Limb (tissue), 2 donors: ENCODE data around the gene MYL12A.

ENCODE experiments used
- DNase-seq, 2 donors: peaks; one replicate each; pipeline ENCODE4 v3.0.0-alpha.2; 2016; ENCODE audit errors: extremely low spot score in 2 of 2

MYL12A gene

DNA sequence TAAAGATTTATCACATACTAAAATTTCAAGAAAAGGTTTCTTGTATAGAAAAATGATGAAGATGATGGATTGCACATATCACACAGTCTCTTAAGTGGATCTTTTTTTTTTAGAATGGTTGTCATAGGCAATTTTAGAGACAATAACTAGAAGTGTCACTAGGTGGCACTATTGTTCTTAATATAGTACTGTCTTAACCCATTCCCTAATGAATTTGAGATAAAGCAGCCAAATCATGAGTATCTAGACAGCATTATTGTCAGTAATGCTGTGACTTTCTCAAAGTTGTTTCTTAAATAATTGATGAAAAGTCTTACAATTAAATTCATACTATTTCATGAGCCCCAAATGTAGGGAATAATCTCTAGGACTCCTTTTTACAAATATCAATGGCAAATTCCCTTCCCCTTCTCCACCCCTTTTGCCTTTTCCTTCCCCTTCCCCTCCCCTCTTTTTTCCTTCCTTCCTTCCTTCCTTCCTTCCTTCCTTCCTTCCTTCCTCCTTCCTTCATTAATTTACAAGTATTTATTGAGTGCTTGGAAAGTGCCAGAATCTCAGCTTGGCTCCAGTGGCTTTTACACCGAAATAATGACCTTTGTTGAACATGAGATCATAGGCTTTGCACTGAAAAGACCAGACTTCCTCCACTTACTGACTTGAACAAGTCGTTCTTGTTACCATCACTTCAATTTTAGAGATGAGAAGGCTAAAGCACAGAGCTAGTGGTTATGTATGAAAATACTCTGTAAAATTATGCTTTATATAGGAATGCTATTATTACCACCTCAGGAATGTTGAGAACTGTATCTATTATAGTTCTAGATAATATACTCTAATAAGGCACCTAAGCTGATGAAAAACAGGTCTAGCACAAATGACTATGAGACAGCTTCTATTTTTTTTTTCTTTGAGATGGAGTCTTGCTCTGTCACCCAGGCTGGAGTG, 34.1 kb downstream of the MYL12A start:
- DNase-seq, result peak in 1 of 2 donors; percentile 91

DNA sequence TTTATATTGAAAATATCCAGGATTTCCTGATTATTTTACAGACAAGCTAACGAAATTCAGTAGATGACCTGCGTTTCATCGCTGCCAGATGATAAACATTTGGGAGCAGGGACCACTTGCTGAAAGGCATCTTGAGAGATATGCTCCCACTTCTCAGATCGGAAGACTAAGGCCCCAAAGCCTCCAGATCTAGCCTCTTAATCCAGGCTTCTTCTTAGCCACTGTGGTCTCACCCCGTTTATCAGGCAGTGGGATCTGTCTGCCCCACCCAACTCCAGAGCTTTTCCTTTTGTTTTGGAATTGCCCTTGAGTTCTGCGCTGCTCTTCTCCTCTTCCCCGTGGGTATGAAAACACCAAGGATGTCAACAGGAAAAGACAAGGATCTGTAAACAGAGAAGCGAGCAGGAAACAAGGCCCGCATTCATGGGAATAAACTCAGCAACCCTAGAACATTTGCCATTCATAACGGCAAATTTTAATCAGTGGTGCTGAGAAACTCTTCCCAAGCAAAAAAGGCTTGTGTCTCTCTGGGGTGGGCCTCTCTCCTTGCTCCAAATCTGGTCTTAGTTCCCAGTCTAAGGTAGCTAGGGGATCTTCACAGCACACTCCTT, 35.8 kb downstream of the MYL12A start:
- no peak for DNase-seq

DNA sequence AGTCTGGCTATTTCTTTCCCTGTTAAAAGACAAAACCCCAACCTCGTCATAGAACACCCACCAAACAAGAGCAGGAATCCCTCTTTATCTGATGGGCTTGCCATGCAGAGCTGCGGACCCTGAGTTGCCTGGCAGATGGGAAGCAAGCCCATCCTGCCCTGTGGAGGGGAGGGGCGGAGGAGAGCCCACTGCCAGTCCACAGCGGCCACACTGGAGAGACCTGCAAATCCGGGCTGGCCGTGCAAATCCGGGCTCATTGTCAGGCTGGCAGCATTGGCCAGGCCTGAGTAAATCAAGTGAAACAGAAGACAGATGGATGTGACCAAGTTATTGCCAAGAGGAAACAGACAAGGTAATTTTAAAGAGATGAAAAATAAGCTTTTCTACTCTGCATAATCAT, 36.3 kb downstream of the MYL12A start:
- DNase-seq, result no peak

DNA sequence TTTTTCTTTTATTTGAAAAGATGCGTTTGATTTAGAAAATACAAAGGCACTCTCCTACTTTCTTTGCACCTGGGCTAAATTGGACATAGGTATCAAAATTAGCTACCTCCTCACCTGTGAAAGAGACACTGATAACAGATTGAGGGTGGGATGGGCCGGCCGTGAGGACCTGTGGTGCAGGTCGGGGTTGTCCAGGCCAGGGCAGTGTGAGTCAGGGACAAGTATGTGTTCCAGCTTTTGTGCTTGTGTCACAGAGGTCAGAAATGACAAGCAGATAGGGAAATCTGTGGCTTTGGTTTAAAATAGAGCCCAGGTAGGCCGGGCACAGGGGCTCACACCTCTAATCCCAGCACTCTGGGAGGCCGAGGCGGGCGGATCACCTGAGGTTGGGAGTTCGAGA, 36.9 kb downstream of the MYL12A start:
- no peak for DNase-seq

DNA sequence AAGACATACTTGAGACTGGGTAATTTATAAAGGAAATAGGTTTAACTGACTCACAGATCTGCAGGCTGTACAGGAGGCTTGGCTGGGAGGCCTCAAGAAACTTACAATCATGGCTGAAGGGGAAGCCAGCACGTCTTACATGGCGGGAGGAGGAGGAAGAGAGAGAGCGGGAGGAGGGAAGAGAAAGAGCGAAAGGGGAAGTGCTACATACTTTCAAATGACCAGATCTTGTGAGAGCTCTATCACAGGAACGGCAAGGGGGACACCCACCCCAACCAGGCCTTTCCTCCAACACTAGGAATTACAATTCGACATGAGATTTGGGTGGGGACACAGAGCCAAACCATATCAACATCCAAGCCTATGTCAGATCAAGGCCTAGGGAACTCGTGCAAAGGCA, 38.6 kb downstream of the MYL12A start:
- no peak for DNase-seq

DNA sequence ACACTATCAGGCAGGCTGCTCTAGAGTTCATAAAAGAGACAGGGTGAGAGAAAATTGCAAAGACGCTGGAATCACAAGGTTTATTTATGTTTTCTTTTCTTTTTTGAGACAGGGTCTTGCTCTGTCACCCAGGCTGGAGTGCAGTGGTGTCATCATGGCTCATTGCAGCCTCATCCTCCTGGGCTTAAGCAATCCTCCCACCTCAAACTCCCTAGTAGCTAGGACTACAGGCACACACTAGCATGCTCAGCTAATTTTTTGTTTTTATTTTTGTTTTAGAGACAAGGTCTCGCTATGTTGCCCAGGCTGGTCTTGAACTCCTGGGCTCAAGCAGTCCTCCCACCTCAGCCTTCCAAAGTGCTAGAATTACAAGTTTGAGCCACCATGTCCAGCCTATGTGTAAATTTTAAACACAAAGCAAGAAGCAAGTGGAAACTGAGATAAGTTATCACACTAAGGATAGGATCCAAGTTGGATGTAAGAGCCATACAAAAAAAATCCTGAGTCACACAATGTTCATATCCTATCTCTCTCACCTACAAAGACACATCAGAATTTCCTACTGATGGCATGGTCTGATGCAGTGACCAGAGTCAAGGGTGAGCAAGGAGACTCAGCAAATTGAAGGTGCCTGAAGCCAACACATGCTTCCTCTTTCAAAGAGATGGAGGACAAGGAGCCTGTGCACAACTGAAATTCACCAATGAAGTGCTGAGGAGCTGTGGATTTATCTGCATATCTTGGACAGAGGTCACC, 45.8 kb downstream of the MYL12A start:
- no peak for DNase-seq

DNA sequence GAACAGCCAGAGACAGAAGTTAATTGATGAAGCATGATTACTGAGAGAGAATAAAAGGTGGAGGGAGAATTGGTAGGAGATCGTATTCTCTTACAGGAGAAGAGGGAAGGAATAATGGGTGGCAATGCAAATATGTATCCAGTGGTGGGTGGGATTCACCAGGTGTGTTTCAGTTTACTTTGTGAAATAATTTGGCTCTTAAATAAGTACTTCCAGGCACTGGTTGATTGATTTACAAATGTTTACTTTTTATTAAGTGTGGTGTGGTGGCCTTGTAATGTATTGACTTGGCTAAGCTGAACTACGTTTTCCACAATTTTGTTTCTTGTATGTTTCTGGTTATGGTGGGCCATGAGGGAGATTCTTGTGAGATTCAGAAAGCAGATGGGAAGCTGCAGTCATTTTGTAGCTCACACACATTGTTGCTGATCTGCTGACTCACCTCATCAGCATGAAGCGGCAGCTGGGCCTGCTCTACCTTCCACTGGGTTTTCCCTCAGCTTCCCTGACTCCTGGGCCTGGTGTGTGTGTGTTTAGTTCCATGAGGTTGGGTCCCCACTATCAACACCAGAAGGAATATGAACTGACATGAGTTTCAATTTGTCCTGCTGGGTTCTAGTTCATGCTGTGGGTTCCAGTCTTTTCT, 47.0 kb downstream of the MYL12A start:
- no peak for DNase-seq

DNA sequence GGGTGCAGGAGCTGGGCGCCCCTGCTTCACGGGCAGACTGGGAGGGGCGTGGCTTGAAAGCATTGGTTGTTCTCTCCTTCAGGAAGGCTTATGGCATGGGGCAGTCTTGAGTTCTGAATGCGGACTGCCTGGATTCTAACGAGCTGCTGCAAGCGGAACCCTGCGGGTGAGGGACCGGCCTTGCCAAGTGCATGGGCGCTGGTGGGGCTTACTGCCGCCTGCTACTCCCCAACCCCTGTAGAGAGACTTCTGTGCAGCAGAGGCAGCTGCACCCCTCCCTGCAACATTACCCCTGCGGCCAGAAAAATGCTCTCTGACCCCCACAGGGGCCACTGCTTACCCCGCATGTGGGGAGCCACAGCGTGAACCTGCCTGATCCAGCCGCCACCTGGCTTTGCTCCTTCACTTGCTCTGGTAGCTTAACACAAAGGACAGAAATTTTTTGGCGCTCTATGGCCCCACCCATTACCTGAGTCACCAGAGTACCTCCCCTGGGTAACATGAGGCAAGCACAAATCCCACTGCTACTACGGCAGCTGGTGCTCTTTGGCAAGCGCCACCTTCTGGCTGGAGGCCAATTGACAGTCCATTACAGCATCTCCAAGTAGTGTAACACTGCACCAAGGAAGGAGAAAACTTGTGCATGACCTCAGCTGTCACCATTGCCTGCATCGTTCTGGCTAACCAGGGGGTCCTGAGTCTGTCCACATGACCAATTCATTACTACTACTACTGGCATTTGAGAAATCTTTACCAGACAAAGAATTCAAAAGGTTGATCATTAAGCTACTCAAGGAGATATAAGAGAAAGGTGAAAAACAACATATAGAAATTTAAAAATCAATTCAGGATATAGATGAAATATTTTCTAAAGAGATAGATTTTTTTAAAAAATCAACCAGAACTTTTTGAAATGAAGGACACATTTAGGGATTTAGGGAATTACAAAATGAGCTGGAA, 49.7 kb downstream of the MYL12A start:
- DNase-seq, result peak; percentile 55 to 87

DNA sequence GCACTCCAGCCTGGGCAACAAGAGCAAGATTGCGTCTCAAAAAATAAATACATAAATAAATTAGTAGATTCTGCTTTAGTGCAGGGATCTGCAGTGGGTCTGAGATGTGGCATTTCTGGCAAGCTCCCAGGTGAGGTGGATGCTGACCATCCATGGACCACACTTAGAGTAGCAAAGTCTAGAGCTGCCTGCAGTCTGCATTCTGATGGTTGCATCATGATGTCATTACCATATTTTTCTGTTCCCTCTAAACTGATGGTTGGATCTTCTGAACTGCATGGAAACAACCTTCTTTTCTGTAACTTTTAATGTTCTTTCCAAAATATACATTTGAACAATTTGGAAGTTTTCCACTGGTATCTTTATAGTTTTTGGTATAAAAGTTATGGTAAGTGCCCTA, 57.2 kb downstream of the MYL12A start:
- no peak for DNase-seq

DNA sequence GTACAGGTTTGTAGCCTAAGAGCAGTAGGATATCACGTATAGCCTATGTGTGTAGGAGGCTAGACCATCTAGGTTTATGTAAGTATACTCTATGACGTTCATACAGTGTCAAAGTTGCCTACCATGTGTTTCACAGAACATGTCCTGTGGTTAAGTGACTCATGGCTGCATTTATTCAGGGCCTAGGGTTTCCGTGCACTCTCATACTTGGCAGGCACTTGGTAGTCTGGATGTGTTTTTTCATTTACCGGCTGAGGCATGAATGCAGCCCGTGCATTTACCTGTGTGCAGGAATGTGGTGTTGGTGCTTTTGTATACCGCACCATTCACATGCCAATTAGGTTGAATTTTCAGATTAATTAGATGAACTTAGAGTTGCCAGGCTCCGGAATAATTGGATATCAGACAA, 57.8 kb downstream of the MYL12A start:
- DNase-seq, result no peak
